Panc1 (cell line): ENCODE results near the gene ATP10A. TPM values are rescaled to one million over a fixed set of nuclear protein-coding genes. Genes with fewer than 3 reads are reported as not detected.

Source experiments
- ATAC-seq: fragments of 200-7000 bp; cut with Tn5 transposase; 2 replicates; pipeline ENCODE4 v1.9.1; 2020; ENCODE audit warnings: mild to moderate bottlenecking, moderate library complexity
- BruUV-seq: library from RNA; stranded (reverse); fragments of 400-500 nt; replicated peaks from 2 replicates; lab custom pipeline; 2021; lab: Mats Ljungman, UMichigan
- CTCF ChIA-PET: fragments of 300-600 bp; sonication (Branson Sonifier 250); formaldehyde crosslinking; loops from one replicate; lab custom pipeline; 2022; ENCODE audit warnings: antibody characterized with exemption; lab: Charles Lee
- POLR2A ChIA-PET: fragments of 300-600 bp; sonication (Branson Sonifier 250); formaldehyde crosslinking; loops from one replicate; lab custom pipeline; 2022; ENCODE audit warnings: antibody characterized with exemption; lab: Charles Lee
- DNase-seq: peaks from one replicate; pipeline ENCODE4 v3.0.0-alpha.2; 2010; ENCODE audit warnings: low read depth, low spot score
- H3K27ac ChIP-seq: 2 replicates; pipeline ENCODE4 v1.5.1; 2011; ENCODE audit warnings: mild to moderate bottlenecking, low read length, inconsistent platforms
- H3K27me3 ChIP-seq: fragments of 200-500 bp; sonication (Bioruptor generic); 2 replicates; pipeline ENCODE4 v1.6.0; 2014; ENCODE audit warnings: low read length, inconsistent platforms; ENCODE audit not compliant: control insufficient read depth, insufficient read depth
- H3K36me3 ChIP-seq: fragments of 200-500 bp; sonication (Bioruptor generic); 2 replicates; pipeline ENCODE4 v1.5.1; 2014; ENCODE audit warnings: inconsistent platforms, mild to moderate bottlenecking, low read length, moderate library complexity; ENCODE audit not compliant: control insufficient read depth, insufficient read depth
- H3K4me1 ChIP-seq: 2 replicates; pipeline ENCODE4 v1.5.1; 2011; ENCODE audit warnings: inconsistent platforms, mild to moderate bottlenecking, low read length, moderate library complexity; ENCODE audit not compliant: control insufficient read depth, insufficient read depth
- H3K4me3 ChIP-seq, 2 experiments: 2 replicates each; pipeline ENCODE4 v1.5.1; 2011 to 2012; ENCODE audit warnings: low read depth in 2 of 2, low read length in 2 of 2, mild to moderate bottlenecking in 2 of 2, inconsistent platforms in 1 of 2, moderate library complexity in 1 of 2
- H3K9me3 ChIP-seq: fragments of 200-500 bp; sonication (Bioruptor generic); 2 replicates; pipeline ENCODE4 v1.5.1; 2014; ENCODE audit warnings: low read depth, mild to moderate bottlenecking, inconsistent platforms, low read length, moderate library complexity; ENCODE audit not compliant: control insufficient read depth, insufficient read depth
- POLR2AphosphoS5 ChIP-seq: IDR thresholded peaks from 2 replicates; pipeline ENCODE4 v1.6.1; 2012; ENCODE audit warnings: mild to moderate bottlenecking, low read depth, low read length, moderate library complexity
- SIN3A ChIP-seq: IDR thresholded peaks from 2 replicates; pipeline ENCODE4 v1.6.1; 2012; ENCODE audit warnings: low read depth, mild to moderate bottlenecking, low read length, moderate library complexity, borderline replicate concordance; ENCODE audit not compliant: insufficient read depth
- TCF7L2 ChIP-seq: IDR thresholded peaks from 2 replicates; pipeline ENCODE4 v1.6.1; 2011; ENCODE audit warnings: mild to moderate bottlenecking, low read depth, low read length, inconsistent platforms
- in situ Hi-C: cut with HindIII; loops from 2 replicates; pipeline ENCODE4 v1.10.0; 2016; ENCODE audit warnings: low sequenced_read_pairs, low pct_unique_long_range_greater_than_20kb
- intact Hi-C: fragments of 100-400 bp; cut with micrococcal nuclease; formaldehyde crosslinking; loops from one replicate; pipeline ENCODE4 v1.10.0; 2022; ENCODE audit not compliant: unreplicated experiment
- total RNA-seq: library from RNA; stranded (reverse); gene quantifications from one replicate; pipeline ENCODE4 v1.2.1, GENCODE V29; 2021; ENCODE audit not compliant: unreplicated experiment
- TF ChIP-seq, protein P1 (sequence below), 2 experiments: IDR thresholded peaks; 2 replicates each; pipeline ENCODE4 v1.6.1; 2011 to 2012; ENCODE audit warnings: low read depth in 2 of 2, control low read depth in 1 of 2, low read length in 1 of 2, mild to moderate bottlenecking in 1 of 2, moderate library complexity in 1 of 2; ENCODE audit not compliant: insufficient read depth in 1 of 2
- TF ChIP-seq, protein P2 (sequence below): fragments of 450-650 bp; IDR thresholded peaks from 2 replicates; pipeline ENCODE4 v1.5.1; 2017; ENCODE audit warnings: mild to moderate bottlenecking

The ATP10A gene
- total RNA-seq, 1 experiment from 2014 or later: 0.31 TPM

DNA sequence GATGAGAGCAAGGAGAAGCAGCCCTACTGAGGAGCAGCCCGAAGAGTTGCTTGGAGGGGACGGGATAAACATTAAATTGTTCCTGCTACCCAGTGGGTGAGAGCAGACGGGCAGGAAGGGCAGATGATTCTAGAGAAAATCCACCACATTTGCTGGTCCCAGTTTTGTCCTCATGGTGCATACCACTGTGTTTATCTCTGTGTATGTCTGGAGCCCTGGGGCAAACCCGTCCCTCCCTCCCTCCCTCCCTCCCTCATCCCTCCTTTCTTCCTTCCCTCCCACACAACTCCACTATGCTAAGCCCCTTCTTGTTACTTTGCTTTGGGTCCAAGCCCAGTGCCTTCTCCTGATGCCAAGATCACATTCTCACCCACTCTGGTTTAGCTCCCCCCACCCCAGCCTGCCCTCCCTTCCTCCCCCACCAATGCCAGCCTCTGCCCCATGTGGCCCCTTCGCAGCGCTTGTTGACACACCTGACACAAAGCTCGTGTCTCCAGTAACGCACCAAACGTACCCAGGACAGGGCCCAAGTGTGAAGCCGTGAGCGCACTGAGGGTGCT, 194.8 kb downstream of the ATP10A start:
- intact Hi-C loops (no loop called here), in situ Hi-C loops (no loop called here)
- Histone ChIP-seq H3K36me3 (no peaks in the 10 kb centered on the region), H3K9me3 (no peaks in the 10 kb centered on the region), H3K4me3 (no peak overlapping the region), H3K27me3 (peaks cover 2% of the 10 kb centered on the region; the same call in 1 of the 2 replicates), H3K27ac (no peak overlapping the region), H3K4me1 (no peaks in the 10 kb centered on the region; the same call in 1 of the 2 replicates)
- BruUV-seq: no TSS peak
- DNase-seq (no peak), ATAC-seq (no peak)
- TF ChIP-seq POLR2AphosphoS5 (no peak), SIN3A (no peak), TCF7L2 (no peak)
- TF ChIP-seq, protein P1, sequence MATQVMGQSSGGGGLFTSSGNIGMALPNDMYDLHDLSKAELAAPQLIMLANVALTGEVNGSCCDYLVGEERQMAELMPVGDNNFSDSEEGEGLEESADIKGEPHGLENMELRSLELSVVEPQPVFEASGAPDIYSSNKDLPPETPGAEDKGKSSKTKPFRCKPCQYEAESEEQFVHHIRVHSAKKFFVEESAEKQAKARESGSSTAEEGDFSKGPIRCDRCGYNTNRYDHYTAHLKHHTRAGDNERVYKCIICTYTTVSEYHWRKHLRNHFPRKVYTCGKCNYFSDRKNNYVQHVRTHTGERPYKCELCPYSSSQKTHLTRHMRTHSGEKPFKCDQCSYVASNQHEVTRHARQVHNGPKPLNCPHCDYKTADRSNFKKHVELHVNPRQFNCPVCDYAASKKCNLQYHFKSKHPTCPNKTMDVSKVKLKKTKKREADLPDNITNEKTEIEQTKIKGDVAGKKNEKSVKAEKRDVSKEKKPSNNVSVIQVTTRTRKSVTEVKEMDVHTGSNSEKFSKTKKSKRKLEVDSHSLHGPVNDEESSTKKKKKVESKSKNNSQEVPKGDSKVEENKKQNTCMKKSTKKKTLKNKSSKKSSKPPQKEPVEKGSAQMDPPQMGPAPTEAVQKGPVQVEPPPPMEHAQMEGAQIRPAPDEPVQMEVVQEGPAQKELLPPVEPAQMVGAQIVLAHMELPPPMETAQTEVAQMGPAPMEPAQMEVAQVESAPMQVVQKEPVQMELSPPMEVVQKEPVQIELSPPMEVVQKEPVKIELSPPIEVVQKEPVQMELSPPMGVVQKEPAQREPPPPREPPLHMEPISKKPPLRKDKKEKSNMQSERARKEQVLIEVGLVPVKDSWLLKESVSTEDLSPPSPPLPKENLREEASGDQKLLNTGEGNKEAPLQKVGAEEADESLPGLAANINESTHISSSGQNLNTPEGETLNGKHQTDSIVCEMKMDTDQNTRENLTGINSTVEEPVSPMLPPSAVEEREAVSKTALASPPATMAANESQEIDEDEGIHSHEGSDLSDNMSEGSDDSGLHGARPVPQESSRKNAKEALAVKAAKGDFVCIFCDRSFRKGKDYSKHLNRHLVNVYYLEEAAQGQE (IDR thresholded peaks at IDR 0.05; ENCODE audit: insufficient read depth in 1 of 2, low read depth in 2 of 2, low read length in 1 of 2): no peak
- TF ChIP-seq, protein P2, sequence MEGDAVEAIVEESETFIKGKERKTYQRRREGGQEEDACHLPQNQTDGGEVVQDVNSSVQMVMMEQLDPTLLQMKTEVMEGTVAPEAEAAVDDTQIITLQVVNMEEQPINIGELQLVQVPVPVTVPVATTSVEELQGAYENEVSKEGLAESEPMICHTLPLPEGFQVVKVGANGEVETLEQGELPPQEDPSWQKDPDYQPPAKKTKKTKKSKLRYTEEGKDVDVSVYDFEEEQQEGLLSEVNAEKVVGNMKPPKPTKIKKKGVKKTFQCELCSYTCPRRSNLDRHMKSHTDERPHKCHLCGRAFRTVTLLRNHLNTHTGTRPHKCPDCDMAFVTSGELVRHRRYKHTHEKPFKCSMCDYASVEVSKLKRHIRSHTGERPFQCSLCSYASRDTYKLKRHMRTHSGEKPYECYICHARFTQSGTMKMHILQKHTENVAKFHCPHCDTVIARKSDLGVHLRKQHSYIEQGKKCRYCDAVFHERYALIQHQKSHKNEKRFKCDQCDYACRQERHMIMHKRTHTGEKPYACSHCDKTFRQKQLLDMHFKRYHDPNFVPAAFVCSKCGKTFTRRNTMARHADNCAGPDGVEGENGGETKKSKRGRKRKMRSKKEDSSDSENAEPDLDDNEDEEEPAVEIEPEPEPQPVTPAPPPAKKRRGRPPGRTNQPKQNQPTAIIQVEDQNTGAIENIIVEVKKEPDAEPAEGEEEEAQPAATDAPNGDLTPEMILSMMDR: no peak
- POLR2A ChIA-PET: no interaction called here
- CTCF ChIA-PET: no interaction called here

- CTCF ChIA-PET: no interaction called here
- POLR2A ChIA-PET: no interaction called here
These were observed 195.3 kb downstream of the ATP10A start for GRCh38 chr15:25667829-25668228.

GRCh38 chr15:25665913-25666312, 197.2 kb downstream of the ATP10A start:
- CTCF ChIA-PET: interaction anchor here (0.5 kb wide), 1 partner anchor 157 kb away, joined by 9 read pairs; no protein-coding TSS in a partner anchor
- Histone ChIP-seq H3K9me3 (no peaks in the 10 kb centered on the region), H3K27ac (no peak overlapping the region), H3K27me3 (peaks cover 2% of the 10 kb centered on the region; the same call in 1 of the 2 replicates), H3K4me1 (no peaks in the 10 kb centered on the region; the same call in 1 of the 2 replicates), H3K4me3 (no peak overlapping the region), H3K36me3 (no peaks in the 10 kb centered on the region)
- in situ Hi-C loops: no loop called here
- no TSS peak for BruUV-seq
- ATAC-seq: no peak
- POLR2A ChIA-PET: no interaction called here
- DNase-seq: no peak
- TF ChIP-seq, protein P1 (IDR thresholded peaks at IDR 0.05; ENCODE audit: insufficient read depth in 1 of 2, low read depth in 2 of 2, low read length in 1 of 2): no peak
- TF ChIP-seq, protein P2: no peak
- TF ChIP-seq TCF7L2 (no peak), SIN3A (no peak)
- intact Hi-C loops: no loop called here

More at GRCh38 chr15:25667829-25668228, 195.3 kb downstream of the ATP10A start:
- Histone ChIP-seq H3K36me3 (no peaks in the 10 kb centered on the region), H3K27me3 (peaks cover 2% of the 10 kb centered on the region; the same call in 1 of the 2 replicates), H3K27ac (no peak overlapping the region), H3K9me3 (no peaks in the 10 kb centered on the region), H3K4me3 (no peak overlapping the region), H3K4me1 (no peaks in the 10 kb centered on the region; the same call in 1 of the 2 replicates)
- intact Hi-C loops: no loop called here
- TF ChIP-seq POLR2AphosphoS5 (no peak), SIN3A (no peak)
- no peak for ATAC-seq
- in situ Hi-C loops: no loop called here
- BruUV-seq: no TSS peak
- no peak for DNase-seq
